ENCODE data around the gene ZBBX.

ZBBX gene

GRCh38 chr3:167318996-167319615 lies 61.0 kb downstream of the ZBBX start:
- Histone ChIP-seq H3K4me1 (ENCODE audit: insufficient read depth, low read length, poor library complexity, severe bottlenecking) (no peaks in the 10 kb centered on the region), H2AFZ (ENCODE audit: low read length) (no peak overlapping the region), H3K36me3 (ENCODE audit: insufficient read depth, low read length) (no peaks in the 10 kb centered on the region), H3K4me3 (ENCODE audit: low read length, poor library complexity, severe bottlenecking) (no peak overlapping the region), H3K9ac (ENCODE audit: low read depth, low read length, poor library complexity, severe bottlenecking) (no peak overlapping the region), H4K20me1 (ENCODE audit: insufficient read depth, low read length, poor library complexity, severe bottlenecking) (no peaks in the 10 kb centered on the region), H3K9me3 (ENCODE audit: insufficient read depth, low read depth, low read length) (no peaks in the 10 kb centered on the region), H3F3A (ENCODE audit: low read depth) (no peaks in the 10 kb centered on the region), H3K79me2 (ENCODE audit: insufficient read depth, low read length) (no peaks in the 10 kb centered on the region), H3K4me2 (ENCODE audit: low read depth, low read length, poor library complexity, severe bottlenecking) (no peak overlapping the region), H3K27me3 (ENCODE audit: insufficient read depth, low read length, poor library complexity, severe bottlenecking) (no peaks in the 10 kb centered on the region), H3K9me2 (replicated peaks; ENCODE audit: low read depth, low read length) (no peaks in the 10 kb centered on the region)
- TF ChIP-seq CTCF (conservative IDR thresholded peaks at IDR 0.05; ENCODE audit: low read length) (no peak), EZH2phosphoT487 (IDR thresholded peaks at IDR 0.05; ENCODE audit: borderline replicate concordance) (no peak)

- TF ChIP-seq EZH2phosphoT487 (IDR thresholded peaks at IDR 0.05; ENCODE audit: borderline replicate concordance), result no peak
- TF ChIP-seq CTCF (conservative IDR thresholded peaks at IDR 0.05; ENCODE audit: low read length), result no peak
- H3K4me3 ChIP-seq (ENCODE audit: low read length, poor library complexity, severe bottlenecking), result no peak overlapping the region
Measured at GRCh38 chr3:167318306-167318705, 61.8 kb downstream of the ZBBX start.

GRCh38 chr3:167306319-167306718 lies 73.8 kb downstream of the ZBBX start:
- TF ChIP-seq EZH2phosphoT487 (IDR thresholded peaks at IDR 0.05; ENCODE audit: borderline replicate concordance), result no peak
- TF ChIP-seq CTCF (conservative IDR thresholded peaks at IDR 0.05; ENCODE audit: low read length), result no peak
- H3K79me2 ChIP-seq (ENCODE audit: insufficient read depth, low read length), result no peaks in the 10 kb centered on the region
- H3K4me1 ChIP-seq (ENCODE audit: insufficient read depth, low read length, poor library complexity, severe bottlenecking), result no peaks in the 10 kb centered on the region

More at GRCh38 chr3:167318306-167318705, 61.8 kb downstream of the ZBBX start:
- Histone ChIP-seq H3F3A (ENCODE audit: low read depth) (no peaks in the 10 kb centered on the region), H4K20me1 (ENCODE audit: insufficient read depth, low read length, poor library complexity, severe bottlenecking) (no peaks in the 10 kb centered on the region), H3K4me1 (ENCODE audit: insufficient read depth, low read length, poor library complexity, severe bottlenecking) (no peaks in the 10 kb centered on the region), H3K36me3 (ENCODE audit: insufficient read depth, low read length) (no peaks in the 10 kb centered on the region), H3K4me2 (ENCODE audit: low read depth, low read length, poor library complexity, severe bottlenecking) (no peak overlapping the region), H2AFZ (ENCODE audit: low read length) (no peak overlapping the region), H3K27me3 (ENCODE audit: insufficient read depth, low read length, poor library complexity, severe bottlenecking) (no peaks in the 10 kb centered on the region), H3K9me3 (ENCODE audit: insufficient read depth, low read depth, low read length) (no peaks in the 10 kb centered on the region), H3K9ac (ENCODE audit: low read depth, low read length, poor library complexity, severe bottlenecking) (no peak overlapping the region), H3K79me2 (ENCODE audit: insufficient read depth, low read length) (no peaks in the 10 kb centered on the region), H3K9me2 (replicated peaks; ENCODE audit: low read depth, low read length) (no peaks in the 10 kb centered on the region)

More at GRCh38 chr3:167306319-167306718, 73.8 kb downstream of the ZBBX start:
- Histone ChIP-seq H3K9me2 (replicated peaks; ENCODE audit: low read depth, low read length) (no peaks in the 10 kb centered on the region), H3K9me3 (ENCODE audit: insufficient read depth, low read depth, low read length) (no peaks in the 10 kb centered on the region), H3K36me3 (ENCODE audit: insufficient read depth, low read length) (no peaks in the 10 kb centered on the region), H3F3A (ENCODE audit: low read depth) (no peaks in the 10 kb centered on the region), H3K27me3 (ENCODE audit: insufficient read depth, low read length, poor library complexity, severe bottlenecking) (no peaks in the 10 kb centered on the region), H2AFZ (ENCODE audit: low read length) (no peak overlapping the region), H3K9ac (ENCODE audit: low read depth, low read length, poor library complexity, severe bottlenecking) (no peak overlapping the region), H3K4me2 (ENCODE audit: low read depth, low read length, poor library complexity, severe bottlenecking) (no peak overlapping the region), H4K20me1 (ENCODE audit: insufficient read depth, low read length, poor library complexity, severe bottlenecking) (no peaks in the 10 kb centered on the region), H3K4me3 (ENCODE audit: low read length, poor library complexity, severe bottlenecking) (no peak overlapping the region)
